Anterior cingulate cortex (tissue), 58 donors: ENCODE measurements around the gene ICAM2.
A peak's percentile ranks its signal among the peaks of the same experiment; 100 is the strongest.
"Not testable (repeated sequence)": the region's sequence is repeated elsewhere in the genome, so short reads cannot be mapped to it uniquely, and the experiment has no call there.

Experiments
- DNase-seq, 58 donors: peaks; one replicate each; lab custom pipeline; 2025; lab: John Stamatoyannopoulos, UW

Gene ICAM2

DNA sequence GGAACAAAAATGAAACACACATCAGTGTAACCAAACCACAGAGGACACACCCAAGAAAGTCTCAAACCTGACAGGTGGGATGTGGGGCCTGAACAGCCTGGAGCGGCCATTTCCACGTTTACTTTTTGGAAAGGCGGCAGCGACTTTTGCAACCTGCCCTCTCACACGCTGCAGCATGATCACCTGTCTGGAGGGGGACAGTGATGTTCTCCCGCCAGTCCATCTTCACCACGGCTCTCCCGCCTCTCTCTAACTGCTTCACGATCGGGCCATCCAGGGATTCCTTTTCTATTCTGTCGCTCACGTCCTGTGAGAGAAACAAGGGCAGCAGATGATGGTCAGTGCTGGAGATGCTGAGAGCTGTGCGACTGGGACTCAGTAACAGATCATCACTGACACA is 24.7 kb upstream of the ICAM2 start:
- no peak for DNase-seq

DNA sequence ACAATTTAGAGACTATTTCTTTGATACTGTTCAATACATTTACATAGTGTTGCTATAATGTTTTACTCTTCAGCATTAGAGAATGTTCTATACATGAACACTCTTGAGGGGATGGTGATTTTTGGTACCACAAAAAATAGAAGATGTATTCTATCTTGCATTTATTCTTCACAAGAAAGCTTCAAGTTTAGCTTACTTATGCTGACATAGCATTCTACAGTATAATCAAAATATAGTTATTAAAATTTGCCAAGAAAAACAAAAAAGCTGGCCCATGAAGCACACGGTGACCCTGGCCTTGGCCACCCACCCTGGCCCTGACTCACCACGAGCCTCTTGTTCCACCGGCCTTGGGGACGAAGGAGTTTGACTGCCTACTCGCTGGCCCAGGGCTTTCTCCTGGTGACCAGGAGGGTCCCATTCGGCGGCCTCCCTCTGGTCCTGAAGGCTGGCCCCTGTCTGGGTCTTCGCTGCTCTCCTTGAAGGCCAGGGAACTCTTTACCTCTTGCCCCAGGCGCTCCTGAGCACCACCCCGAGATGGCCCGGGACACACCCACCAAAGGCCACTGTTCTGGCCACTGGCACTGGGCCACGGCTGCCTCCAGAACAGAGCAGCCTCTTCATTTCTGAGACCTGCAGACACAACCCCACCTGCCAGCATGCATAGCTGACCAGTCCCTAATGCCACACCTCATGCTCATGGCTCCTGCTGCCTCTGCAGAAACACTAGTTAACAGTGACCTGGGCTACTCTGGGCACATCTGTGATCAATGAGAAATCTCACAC is 22.5 kb upstream of the ICAM2 start:
- no peak for DNase-seq

DNA sequence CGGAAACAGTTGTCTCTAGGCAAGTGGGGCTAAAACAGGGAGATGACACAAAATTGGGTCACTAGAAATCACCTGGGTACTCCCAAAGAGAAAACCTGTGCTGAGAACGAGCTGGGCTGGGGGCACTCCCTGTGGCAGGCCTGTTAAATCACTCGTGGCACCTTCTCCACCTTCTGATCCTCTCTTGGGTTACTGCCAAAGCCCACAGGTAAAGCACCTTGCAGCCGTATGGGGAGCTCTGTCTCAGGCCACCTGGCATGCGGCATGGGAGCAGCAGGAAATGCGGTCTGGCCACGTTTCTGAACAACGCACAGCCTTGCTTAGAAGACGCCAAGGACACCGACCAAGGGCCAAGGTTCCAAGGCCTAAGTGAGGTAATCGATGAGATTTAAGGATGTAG is 21.5 kb upstream of the ICAM2 start:
- no peak for DNase-seq

DNA sequence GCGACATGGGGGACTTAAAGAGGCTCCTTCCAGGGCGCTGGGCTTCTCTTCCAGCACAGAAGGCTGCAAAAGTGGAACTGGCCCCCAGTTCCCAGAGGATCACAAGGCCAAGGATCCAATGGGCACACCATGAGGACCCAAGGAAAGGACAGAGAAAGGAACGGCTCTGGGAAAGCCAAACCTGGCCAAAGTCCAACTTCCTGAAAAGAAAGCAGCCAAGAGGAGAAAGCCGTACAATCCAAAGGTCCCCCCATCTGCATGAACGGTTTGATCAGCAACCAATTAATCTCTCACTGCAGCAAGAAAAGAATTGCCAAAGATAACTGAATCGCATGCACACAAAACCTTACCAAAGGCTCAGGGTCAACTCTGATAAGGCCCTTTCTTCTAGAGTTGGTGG is 19.8 kb upstream of the ICAM2 start:
- no peak for DNase-seq

DNA sequence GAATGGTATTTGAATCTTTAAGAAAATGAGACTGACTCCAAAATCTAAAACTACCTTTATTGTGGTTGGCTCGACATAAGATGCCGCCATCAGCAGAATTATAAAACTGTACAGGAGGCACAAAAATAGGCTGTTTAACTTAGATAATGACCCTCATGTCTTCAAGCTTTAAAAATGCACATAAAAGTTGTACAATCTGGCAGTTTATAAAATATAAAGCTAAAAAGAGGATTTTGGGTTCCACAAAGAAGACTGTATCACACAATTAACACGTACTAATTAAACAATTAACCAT is 18.6 kb upstream of the ICAM2 start:
- DNase-seq = no peak

DNA sequence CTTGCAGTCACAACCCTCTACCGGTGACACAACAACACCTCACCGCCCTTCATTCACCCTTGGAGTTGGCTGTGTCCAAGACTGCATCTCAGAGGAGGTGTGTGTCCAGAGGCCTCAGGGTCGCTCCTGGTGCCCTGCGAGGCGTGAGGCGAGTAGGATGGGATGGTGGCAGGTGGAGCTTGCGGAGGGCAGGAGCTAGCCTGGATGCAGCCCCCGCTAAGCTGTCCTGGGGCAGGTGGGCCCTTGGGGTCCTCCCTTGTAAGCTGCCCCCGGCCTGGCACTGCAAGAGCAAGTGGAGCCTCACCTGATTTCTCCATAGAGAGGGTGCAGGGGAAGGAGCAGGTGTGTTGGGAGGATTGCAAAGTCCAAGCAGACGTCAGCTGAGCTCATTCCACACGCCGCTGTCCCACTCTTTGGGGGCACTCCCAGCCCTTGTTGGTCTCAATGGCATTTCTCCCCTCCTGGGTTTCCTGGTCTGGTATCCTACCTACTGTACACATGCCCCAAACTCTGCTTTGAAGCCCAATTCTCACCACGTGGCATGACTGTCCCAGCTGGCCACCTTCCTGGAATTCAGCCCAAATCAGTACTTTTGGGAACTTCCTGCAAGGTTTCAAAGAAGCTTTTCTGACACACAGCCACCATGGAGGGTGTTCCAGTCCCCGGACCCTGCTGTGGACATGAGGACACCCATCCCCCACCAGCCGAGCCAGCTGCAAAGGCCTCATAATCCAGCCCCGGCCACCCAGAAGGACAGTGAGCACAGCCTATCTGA is 18.1 kb upstream of the ICAM2 start:
- DNase-seq = no peak

DNA sequence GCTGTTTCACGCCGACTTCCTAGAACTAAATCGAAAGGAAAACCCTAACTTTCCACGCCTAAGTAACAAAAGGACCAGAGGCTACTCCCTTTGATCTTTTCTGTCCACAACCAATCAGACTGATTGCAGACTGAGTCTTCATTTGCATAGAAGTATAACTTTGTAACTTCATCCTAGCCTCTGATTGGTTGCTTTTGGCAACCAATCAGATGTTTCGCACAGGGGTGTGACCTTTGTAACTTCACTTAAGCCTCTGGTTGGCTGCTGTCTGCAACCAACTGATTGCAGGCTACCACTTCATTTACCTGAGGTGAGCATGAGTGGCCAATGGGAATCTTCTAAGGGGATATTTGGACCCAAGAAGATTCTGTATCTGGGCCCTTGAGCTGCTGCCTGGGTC is 17.4 kb upstream of the ICAM2 start:
- no peak for DNase-seq

DNA sequence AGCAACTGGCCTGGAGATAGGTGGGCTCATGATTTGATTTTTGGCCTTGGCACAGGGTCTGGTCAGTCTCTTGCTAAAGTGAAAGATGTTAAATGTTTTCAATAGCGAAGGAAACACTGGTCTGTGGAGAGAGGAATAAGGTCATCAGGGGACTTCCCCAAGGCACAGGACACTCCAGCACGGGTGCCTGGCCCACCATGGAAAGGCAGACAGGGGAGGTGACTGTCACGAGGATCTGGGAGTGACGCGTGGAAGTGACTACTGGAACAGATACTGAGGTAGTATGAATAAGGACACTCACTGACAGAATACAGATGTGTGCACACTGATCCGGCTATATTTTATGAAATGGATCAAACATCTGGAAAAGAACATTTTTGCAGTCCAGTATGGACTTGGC is 16.7 kb upstream of the ICAM2 start:
- no peak for DNase-seq

DNA sequence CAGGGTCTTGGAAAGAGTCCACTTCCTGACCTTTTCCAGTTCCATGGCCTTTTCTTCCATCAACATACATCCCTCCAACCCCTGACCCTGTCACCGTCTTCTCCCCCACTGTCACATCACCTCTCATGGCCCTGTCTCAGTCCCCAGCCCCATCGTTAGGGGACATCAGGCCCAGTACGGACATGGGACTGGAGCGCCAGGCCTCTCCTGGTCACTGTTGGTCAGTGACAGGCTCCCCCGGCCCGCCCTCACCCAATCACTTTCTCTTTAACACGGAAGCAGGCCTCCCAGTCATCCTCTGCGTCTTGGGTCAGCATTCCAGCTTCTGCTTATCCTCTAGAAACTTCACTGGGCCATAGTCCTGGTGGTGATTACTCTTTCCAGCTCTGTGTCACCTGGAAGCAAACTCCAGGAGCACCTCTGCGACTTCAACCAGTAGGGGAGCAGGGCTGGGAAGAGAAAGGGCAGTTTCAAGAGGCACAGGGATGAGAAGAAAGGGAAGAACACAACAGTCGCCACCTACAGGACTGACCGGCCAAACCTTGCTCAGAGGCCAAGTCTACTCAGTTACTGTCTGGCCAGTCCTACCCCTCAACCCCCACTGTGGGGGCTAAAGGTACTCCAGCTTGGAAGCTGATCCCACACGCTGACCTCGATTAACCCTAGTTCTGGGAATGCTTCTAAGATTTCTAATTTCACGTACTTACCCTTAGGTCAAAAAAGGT is 15.9 kb upstream of the ICAM2 start:
- DNase-seq = no peak

DNA sequence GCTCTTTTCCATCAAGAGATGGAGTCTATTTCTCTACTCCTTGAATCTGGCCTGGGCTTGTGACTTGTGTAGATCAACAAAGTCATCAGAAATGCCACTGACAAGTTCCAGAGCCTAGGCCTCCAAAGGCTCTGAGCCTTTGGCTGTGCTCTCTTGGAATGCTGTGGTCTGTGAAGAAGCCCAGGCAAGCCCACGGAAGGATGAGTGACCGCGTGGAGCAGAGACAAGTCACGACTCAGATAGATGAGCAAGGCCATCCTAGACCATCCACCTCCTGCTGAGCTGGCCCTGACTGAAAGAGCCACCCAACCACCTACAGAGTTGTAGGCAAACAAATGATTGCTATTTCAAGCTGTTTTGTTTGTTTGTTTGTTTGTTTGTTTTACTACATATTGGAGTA is 11.6 kb upstream of the ICAM2 start:
- DNase-seq = no peak

DNA sequence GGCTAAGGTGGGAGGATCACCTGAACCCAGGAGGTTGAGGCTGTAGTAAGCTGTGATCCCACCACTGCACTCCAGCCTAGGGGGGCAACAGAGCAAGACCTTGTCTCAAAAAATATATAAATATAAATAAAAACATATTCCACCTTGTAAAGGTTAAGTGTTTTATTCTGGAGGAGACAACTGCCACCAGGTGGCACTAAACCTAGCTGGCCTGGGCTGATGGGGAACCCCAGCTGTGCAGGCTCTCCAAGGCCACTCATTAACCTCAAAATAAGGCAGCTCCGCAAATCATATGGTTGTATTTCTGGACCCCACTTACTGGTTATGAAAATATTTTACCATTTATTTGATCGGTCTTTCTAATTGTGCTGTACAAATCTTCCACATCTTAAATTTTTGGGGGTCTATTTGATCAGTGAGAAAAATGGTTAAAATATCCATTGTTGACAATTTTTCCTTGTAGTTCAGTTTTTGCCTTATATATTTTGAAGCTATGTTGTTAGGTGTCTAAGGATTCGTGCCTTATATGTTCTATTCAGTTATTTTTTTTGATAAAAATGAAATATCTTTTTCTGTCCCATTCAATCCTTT is 8.5 kb upstream of the ICAM2 start:
- DNase-seq = peak in 30 of 58 donors; percentile 4 to 51 (median 16)

DNA sequence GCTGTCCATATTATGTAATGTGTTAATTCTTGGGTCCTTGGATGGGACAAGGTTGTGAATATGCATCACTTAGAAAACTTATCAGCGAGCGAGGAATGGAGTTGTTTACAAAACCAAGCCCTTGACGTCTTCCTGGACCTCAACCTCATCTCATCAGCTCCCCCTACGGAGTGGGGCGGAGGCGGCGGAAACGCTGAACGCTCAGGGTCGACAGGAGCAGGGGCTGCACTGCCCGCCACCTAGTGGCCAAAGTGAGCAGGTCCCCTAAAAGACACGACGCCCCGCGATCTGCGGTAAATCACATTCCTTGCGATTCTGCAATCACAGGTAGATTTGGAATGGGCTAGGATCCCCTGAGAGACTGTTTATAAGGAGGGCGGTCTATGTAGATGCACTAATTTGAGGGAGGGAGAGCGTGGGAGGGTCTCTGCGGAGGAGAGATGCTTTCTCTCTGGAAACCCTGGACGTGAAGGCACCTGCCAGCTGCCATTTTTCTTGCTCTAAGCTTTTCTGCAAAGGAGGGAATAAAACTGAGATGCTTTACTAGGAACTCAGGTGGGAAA is 5.4 kb upstream of the ICAM2 start:
- DNase-seq = peak in 14 of 58 donors; percentile 5 to 41 (median 16)

DNA sequence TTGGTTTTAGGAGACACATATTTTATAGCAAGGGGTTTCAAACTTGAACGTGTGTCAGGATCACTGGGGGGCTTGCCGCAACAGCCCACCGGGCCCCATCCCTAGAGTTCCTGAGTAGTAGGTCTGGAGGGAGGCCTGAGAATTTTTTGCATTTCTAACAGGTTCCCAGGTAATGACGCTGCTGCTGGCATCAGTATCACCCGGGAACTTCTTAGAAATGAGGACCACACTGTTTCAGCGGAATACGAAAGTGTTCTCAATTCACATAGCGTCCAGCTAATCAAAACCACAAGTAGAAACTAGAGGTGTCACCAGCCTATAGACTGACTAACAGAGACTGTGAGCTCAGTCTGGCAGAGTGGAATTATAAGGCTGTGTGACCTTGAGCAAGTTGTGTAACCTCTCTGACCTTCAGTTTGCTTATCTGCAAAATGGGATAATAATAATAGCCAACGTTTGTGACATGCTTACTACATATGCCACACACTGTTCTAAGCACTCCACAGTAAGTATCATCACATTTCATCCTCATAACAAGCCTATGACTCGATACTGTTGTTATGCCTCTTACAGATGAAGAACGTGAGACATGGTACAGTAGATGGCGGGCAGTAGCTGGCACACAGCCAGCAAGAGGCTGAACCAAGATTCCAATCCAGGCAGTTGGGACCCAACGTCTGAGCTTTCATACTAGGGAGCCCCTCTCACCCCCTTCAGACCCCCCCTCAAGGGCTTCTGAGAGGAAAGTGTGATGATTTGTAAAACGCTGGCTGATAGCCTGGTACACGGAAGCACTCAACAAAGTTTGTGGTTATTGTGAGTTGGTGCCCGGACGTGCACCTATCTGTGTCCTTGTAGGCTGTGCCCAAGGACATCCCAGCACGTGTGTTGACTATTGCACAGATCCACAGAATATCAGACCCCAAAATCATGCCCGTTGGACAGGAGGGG is 4.6 kb upstream of the ICAM2 start:
- DNase-seq = no peak

DNA sequence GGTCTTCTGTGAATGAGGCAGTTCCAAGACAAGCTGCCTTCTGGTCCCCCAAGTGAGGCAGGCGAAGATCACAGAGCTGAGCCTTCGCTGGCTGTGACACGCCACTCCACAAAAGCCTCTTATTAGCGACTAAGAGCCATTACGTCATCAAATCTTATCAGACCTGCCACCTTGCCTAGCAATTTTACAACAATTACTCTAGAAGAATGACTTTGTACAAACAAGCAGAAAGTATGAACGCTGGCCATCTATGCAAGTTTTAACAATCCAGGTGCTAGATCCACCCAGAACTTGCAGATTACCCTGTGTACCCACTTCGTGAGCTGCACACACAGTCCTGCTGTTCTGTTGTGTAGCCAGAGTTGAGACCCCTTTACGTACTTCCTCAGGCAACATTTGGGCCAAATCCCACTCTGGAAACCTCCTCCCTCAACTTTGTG is 3.8 kb upstream of the ICAM2 start:
- no peak for DNase-seq

DNA sequence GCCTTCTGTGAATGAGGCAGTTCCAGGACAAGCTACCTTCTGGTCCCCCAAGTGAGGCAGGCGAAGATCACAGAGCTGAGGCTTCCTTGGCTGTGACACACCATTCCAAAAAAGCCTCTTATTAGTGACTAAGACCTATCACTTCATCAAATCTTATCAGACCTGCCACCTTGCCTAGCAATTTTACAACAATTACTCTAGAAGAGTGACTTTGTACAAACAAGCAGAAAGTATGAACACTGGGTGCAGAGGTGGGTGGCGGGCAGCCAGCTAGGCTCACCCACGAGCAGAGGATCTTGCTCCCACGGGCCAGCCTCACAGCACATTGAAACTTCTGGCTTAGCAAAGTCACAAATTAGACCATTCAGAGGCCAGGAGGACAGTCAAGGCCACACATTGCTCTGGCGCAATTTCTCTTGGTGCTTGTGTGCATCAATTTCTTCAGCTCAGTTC is 2.2 kb upstream of the ICAM2 start:
- DNase-seq = no peak

DNA sequence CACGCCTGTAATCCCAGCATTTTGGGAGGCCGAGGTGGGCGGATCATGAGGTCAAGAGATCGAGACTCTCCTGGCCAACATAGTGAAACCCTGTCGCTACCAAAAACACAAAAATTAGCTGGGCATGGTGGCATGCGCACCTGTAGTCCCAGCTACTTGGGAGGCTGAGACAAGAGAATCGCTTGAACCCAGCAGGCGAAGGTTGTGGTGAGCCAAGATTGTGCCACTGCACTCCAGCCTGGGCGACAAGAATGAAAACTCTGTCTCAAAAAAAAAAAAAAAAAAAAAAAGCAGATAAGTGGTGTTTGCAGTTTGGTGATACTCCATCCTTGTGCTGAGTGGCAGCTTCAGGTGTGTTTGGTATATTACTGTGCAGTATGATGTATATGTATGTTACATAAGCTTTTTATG is 877 bp downstream of the ICAM2 start:
- DNase-seq = not testable (repeated sequence)

DNA sequence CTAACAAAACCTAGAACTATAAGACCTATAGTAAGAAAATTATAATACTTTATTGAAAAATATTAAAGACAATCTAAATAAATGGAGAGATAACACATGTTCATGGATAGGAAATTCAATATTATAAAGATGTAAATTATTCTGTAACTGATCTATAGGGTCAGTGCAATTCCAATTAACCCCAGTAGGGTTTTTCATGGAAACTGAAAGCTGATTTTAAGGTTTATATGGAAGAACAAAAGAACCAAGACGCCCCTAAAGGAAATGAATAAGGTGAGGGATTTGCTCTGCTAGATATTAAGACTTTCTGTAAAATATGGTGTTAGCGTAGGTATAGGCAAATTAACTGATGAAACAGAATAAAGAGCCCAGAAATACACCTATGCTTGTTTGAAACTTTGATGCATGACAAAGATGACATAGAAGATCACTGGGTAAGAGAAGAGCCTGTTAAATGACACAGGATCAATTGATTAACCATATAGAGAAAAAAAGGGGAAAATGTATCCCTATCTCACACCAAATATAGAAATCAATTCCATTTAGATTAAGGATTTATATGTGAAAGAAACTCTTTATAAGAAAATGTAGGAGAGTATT is 3.0 kb downstream of the ICAM2 start:
- no peak for DNase-seq

DNA sequence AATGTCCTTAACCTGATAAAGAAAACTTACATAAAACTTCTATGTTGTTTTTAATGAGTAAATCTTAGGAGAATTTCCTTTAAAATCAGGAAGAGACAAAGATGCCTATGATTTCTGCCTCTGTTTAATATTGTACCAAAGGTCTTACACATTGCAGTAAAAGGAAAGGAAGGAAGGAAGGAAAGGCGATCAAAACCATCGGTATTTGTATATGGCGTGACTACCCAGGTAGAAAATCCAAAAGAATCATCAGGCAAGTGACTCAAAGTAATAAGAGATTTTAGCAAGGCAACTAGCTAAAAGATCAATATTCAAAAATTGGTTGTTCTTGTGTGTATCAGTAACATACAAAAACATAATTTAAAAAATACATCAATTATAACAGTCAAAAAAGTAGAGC is 3.5 kb downstream of the ICAM2 start:
- DNase-seq = no peak

DNA sequence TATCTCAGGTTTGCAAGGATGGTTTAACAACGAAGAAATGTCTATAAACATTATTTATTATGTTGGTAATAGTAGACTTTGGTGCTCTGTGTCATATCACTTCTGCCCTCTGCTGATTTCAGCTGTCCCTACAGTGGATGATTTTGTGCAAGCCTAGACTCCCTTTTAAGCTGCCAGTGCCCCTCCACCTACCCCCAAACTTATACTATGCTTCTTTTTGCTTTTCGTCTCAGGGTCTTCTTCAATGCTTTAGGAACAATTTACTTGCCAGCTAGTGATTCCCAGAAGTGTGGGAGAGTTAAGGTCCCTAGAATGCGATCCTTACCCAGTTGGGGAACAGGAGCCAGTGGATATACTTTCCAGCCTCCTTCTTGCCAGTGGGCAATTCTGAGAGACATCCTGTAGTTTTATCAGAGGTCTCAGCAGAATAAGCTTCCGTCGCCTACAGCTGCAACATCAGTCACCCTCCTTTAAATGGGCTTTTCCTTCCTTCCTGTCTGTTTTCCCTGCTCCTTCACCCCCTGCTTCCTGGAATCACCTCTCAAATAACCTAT is 4.1 kb downstream of the ICAM2 start:
- DNase-seq = no peak
